ENCODE data around the gene SLC35B3.

DNA sequence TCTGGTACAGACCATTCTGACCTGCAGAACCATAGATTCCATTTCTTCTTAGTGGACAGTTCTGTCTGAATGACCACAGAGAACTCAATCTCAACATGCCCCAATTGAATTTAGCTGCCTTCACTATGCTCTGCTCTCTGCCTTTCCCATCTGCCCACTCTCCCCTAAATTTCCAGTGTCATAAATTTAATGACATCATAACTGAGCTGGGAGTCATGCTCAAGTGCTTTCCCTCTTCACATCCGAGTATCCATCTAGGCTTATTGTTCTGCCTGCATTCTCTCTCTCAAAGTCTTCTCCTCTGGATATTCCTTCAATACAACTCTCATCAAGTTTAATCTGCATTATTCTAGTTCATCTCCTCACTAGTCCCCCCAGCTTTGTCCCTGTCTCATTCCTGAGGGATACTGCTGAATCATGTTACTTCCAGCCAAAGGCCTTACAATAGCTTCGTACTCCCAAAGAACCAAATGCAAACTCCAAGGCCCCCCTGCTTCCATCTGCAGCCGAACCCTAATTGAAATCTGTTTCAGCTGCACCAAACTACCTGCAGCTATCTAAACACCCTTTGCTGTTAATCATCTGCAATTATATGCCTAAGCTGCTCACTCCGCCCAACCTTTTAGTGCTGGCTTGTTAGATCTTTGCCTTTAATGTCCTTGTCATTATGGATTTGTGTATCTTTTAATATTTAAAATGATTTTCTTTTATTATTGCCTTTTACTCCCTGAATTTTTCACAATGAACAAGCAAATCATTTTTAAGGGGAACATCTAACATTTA, 46.1 kb downstream of the SLC35B3 start:
- TF ChIP-seq ZFP3 (CRISPR knock-in tag; IDR thresholded peaks at IDR 0.05) (no peak), BACH2 (CRISPR knock-in tag; IDR thresholded peaks at IDR 0.05; ENCODE audit: borderline replicate concordance) (no peak)
